ENCODE measurements around the gene CDK2. TPM values are rescaled to one million over a fixed set of nuclear protein-coding genes. Genes with fewer than 3 reads are reported as not detected.
"Not testable (repeated sequence)": the region's sequence is repeated elsewhere in the genome, so short reads cannot be mapped to it uniquely, and the experiment has no call there.

CDK2 gene
- total and polyA plus RNA-seq, 2 of the 4 experiments (the other 2 are of a cell fraction): 42.5 to 61.7 TPM

GRCh38 chr12:55923648-55924047 is 43.0 kb upstream of the CDK2 start:
- H3K23ac ChIP-seq (ENCODE audit: low read depth, low read length); H3K9ac ChIP-seq (ENCODE audit: low read depth, low read length); H3K9me3 ChIP-seq (ENCODE audit: control insufficient read depth, insufficient read depth, low read length); CTCF ChIA-PET; H3K27ac ChIP-seq (ENCODE audit: insufficient read depth, low read length); H3K18ac ChIP-seq (ENCODE audit: low read depth, low read length); H2BK15ac ChIP-seq (ENCODE audit: low read depth, low read length); H2BK120ac ChIP-seq (ENCODE audit: low read depth, low read length); H2BK5ac ChIP-seq (ENCODE audit: low read depth, low read length, poor library complexity, severe bottlenecking); H3K27me3 ChIP-seq (ENCODE audit: control insufficient read depth, insufficient read depth, low read length); H2AK9ac ChIP-seq (replicated peaks; ENCODE audit: low read depth, low read length, poor library complexity); H2BK20ac ChIP-seq (ENCODE audit: low read depth, low read length); H4K8ac ChIP-seq (ENCODE audit: low read depth in 2 of 2, low read length in 2 of 2); DNase-seq; H3K4me2 ChIP-seq (ENCODE audit: low read depth, low read length); dilution Hi-C loops (cut with HindIII; ENCODE audit: low sequenced_read_pairs, unreplicated experiment); H3K4me1 ChIP-seq (ENCODE audit: control insufficient read depth, insufficient read depth, low read length); H3K4me3 ChIP-seq (ENCODE audit: insufficient read depth, low read depth, low read length); H3K56ac ChIP-seq (ENCODE audit: extremely low read depth, insufficient read depth, low read length); BruUV-seq (replicated peaks); ATAC-seq (ENCODE audit: low read depth); H3K36me3 ChIP-seq (ENCODE audit: control insufficient read depth, insufficient read depth, low read length); H4K91ac ChIP-seq (ENCODE audit: insufficient read depth, low read depth, low read length); H4K20me1 ChIP-seq (ENCODE audit: insufficient read depth, low read length); H2AK5ac ChIP-seq (ENCODE audit: low read depth, low read length); H3K4ac ChIP-seq (ENCODE audit: low read depth, low read length); H3K14ac ChIP-seq (replicated peaks; ENCODE audit: low read depth, low read length); intact Hi-C loops (cut with micrococcal nuclease); H2AFZ ChIP-seq (replicated peaks; ENCODE audit: low read length, poor library complexity); H4K5ac ChIP-seq (ENCODE audit: low read depth, low read length): not testable (repeated sequence)
- H3K79me1 ChIP-seq (ENCODE audit: low read depth in 1 of 2, low read length in 2 of 2): peaks cover 37 to 70% of the 10 kb centered on the region in 2 experiments
- peaks cover 14% of the 10 kb centered on the region; the same call in 1 of the 2 replicates for H3K9me1 ChIP-seq (ENCODE audit: insufficient read depth, low read length)
- POLR2A ChIA-PET (ENCODE audit: unreplicated experiment): interaction anchor here (0.7 kb wide), 1 partner anchor 367 kb away, joined by 4 read pairs; no protein-coding TSS in a partner anchor
- in situ Hi-C loops (cut with MboI; ENCODE audit: low sequenced_read_pairs): loop anchor here (10.0 kb wide), 1 partner anchor 99 kb away; the partner anchor contains the start of gene DNAJC14
- WGBS, 2 experiments (ENCODE audit: extremely low coverage in 2 of 2, insufficient read length in 1 of 2): 100% methylated on average over 3 of the region's 9 CpGs; no CpG with 5 or more reads in 1 of the 2 experiments
